Progenitor cell of endocrine pancreas (in vitro differentiated cells): ENCODE results near the gene HEBP2. TPM values are rescaled to one million over a fixed set of nuclear protein-coding genes. Genes with fewer than 3 reads are reported as not detected.
A peak's percentile ranks its signal among the peaks of the same experiment; 100 is the strongest.

Source experiments
- DNase-seq: peaks from one replicate; pipeline ENCODE4 v3.0.0; 2021; ENCODE audit warnings: low spot score; ENCODE audit not compliant: unreplicated experiment
- H3K27ac Mint-ChIP-seq: 2 replicates; pipeline ENCODE4 v1.8.0; 2021; ENCODE audit warnings: mild to moderate bottlenecking, moderate library complexity, mixed read lengths
- H3K27me3 Mint-ChIP-seq: 2 replicates; pipeline ENCODE4 v1.8.0; 2021; ENCODE audit warnings: mixed read lengths
- H3K36me3 Mint-ChIP-seq: 2 replicates; pipeline ENCODE4 v1.8.0; 2022; ENCODE audit warnings: mixed read lengths; ENCODE audit not compliant: insufficient read depth
- H3K4me1 Mint-ChIP-seq: 2 replicates; pipeline ENCODE4 v1.8.0; 2021; ENCODE audit warnings: low read depth, mixed read lengths
- H3K4me3 Mint-ChIP-seq: 2 replicates; pipeline ENCODE4 v1.8.0; 2021; ENCODE audit warnings: low read depth, mild to moderate bottlenecking, moderate library complexity, mixed read lengths
- H3K9me3 Mint-ChIP-seq: 2 replicates; pipeline ENCODE4 v1.8.0; 2021; ENCODE audit warnings: low read depth, mixed read lengths
- total RNA-seq: library from RNA; stranded (reverse); gene quantifications from 2 replicates; pipeline ENCODE4 v1.2.1, GENCODE V29; 2021
- TF ChIP-seq, protein P1 (sequence below): fragments of 200-600 bp; sonication (generic); IDR thresholded peaks from one replicate; pipeline ENCODE4 v1.5.0; 2021; ENCODE audit warnings: antibody characterized with exemption, mild to moderate bottlenecking; ENCODE audit not compliant: unreplicated experiment

The HEBP2 gene
- total RNA-seq, 1 donor from 2014 or later, result 67.7 TPM

DNA sequence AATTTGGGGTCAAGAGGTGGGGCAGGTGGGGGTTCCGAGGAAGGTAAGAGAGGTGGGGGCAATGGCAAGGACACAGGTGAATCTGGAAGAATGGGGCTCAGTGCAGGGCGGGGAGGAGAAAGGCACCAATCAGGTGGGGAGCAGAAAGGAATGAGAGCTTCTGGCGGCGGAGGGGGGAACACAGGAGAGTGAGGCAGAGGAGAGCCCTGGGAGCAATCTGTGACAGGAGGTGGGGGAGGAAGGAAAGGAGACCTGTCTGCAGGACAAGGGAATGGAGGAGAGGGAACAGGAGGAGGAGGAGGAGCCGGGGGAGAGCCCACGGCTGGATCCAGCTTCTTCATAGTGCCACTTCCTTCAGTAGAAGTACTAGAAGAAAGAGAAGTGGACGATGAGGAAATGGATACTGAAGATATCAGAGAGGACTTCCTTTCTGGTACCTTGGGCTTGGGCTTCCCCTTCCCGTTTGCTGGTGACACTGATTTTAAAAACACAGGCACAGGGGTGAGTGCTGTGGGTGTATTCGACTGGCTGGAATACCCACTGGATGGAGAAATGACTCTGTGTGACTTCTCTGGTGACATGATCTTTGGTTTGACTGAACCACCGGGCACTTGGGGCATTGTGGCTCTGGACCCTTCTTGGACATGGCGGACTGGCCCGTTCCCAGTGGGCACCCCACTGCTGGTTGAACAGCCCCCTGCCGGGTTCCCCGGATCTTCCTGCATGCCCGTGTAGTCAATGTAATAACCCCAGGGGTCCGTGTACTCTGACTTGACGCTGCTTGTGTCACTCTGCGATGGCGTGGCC lies 27.4 kb downstream of the HEBP2 start:
- Mint-ChIP-seq H3K4me3 (no peak overlapping the region), H3K27me3 (no peaks in the 10 kb centered on the region), H3K36me3 (peaks cover 9% of the 10 kb centered on the region), H3K27ac (peak overlapping the region; percentile 13), H3K9me3 (no peaks in the 10 kb centered on the region), H3K4me1 (no peaks in the 10 kb centered on the region)
- TF ChIP-seq, protein P1, sequence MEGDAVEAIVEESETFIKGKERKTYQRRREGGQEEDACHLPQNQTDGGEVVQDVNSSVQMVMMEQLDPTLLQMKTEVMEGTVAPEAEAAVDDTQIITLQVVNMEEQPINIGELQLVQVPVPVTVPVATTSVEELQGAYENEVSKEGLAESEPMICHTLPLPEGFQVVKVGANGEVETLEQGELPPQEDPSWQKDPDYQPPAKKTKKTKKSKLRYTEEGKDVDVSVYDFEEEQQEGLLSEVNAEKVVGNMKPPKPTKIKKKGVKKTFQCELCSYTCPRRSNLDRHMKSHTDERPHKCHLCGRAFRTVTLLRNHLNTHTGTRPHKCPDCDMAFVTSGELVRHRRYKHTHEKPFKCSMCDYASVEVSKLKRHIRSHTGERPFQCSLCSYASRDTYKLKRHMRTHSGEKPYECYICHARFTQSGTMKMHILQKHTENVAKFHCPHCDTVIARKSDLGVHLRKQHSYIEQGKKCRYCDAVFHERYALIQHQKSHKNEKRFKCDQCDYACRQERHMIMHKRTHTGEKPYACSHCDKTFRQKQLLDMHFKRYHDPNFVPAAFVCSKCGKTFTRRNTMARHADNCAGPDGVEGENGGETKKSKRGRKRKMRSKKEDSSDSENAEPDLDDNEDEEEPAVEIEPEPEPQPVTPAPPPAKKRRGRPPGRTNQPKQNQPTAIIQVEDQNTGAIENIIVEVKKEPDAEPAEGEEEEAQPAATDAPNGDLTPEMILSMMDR, result no peak
- no peak for DNase-seq

GRCh38 chr6:138432063-138432356 lies 28.0 kb downstream of the HEBP2 start:
- Mint-ChIP-seq H3K27ac (no peak overlapping the region), H3K4me3 (no peak overlapping the region), H3K9me3 (no peaks in the 10 kb centered on the region), H3K4me1 (no peaks in the 10 kb centered on the region), H3K27me3 (no peaks in the 10 kb centered on the region), H3K36me3 (peaks cover 9% of the 10 kb centered on the region)
- TF ChIP-seq, protein P1, result no peak
- no peak for DNase-seq

- Mint-ChIP-seq H3K27ac (no peak overlapping the region), H3K36me3 (peaks cover 11% of the 10 kb centered on the region), H3K4me3 (no peak overlapping the region), H3K4me1 (no peaks in the 10 kb centered on the region), H3K27me3 (no peaks in the 10 kb centered on the region), H3K9me3 (no peaks in the 10 kb centered on the region)
- DNase-seq, result no peak
- TF ChIP-seq, protein P1, result no peak
Measured at GRCh38 chr6:138434096-138434495, 30.1 kb downstream of the HEBP2 start.

DNA sequence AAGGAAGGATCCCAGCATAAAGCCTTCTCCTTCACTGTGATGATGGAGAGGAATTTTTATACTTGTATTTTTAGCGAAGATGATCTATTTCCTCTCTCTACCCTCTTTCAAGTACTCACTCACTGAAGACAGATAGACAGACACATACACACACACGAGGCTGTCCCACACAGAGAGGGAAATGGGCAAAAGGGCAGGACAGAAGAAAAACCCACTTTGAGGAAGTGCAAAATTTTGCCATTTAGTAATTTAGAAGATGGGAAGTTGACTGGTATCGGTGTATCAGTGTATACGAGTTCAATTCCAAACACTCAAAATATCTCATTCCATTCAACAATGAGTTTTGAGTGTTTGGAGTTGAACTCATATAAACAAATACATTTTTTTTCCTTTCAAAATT lies 30.9 kb downstream of the HEBP2 start:
- no peaks in the 10 kb centered on the region for H3K27me3 Mint-ChIP-seq
- no peak for DNase-seq
- H3K4me3 Mint-ChIP-seq, result no peak overlapping the region
- H3K36me3 Mint-ChIP-seq, result peaks cover 11% of the 10 kb centered on the region
- no peaks in the 10 kb centered on the region for H3K9me3 Mint-ChIP-seq
- no peaks in the 10 kb centered on the region for H3K4me1 Mint-ChIP-seq
- H3K27ac Mint-ChIP-seq, result no peak overlapping the region
- TF ChIP-seq, protein P1, result no peak

DNA sequence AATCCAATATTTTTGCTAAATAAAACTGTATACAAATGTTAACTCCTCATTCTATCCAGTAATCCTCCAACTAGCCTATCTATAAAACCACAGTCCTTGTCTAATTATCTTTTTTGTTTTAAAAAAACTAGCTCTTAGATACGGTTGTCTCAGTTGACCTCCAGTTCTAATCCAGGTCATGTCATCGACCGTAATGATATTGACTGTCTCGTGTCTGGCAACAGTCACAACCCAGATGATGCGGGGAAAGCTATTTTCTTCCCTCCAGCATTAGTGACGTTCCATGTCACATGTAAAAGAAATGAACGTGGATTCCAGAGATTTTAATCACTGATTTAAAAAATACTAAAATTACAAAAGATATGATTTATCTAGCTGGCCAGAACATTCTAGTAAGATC lies 35.5 kb downstream of the HEBP2 start:
- H3K4me3 Mint-ChIP-seq, result no peak overlapping the region
- no peaks in the 10 kb centered on the region for H3K4me1 Mint-ChIP-seq
- TF ChIP-seq, protein P1, result no peak
- peaks cover 21% of the 10 kb centered on the region for H3K36me3 Mint-ChIP-seq
- no peak overlapping the region for H3K27ac Mint-ChIP-seq
- H3K27me3 Mint-ChIP-seq, result no peaks in the 10 kb centered on the region
- no peak for DNase-seq
- H3K9me3 Mint-ChIP-seq, result no peaks in the 10 kb centered on the region
